Neuron (in vitro differentiated cells): ENCODE data around the gene HSPA2.

Experiments used
- H2AFZ ChIP-seq: one replicate; pipeline ENCODE4 v1.6.1; 2013; ENCODE audit warnings: low read depth, mild to moderate bottlenecking, inconsistent platforms, low read length, moderate library complexity
- H3K27me3 ChIP-seq: one replicate; pipeline ENCODE4 v1.6.1; 2013; ENCODE audit warnings: low read length; ENCODE audit not compliant: insufficient read depth
- H3K36me3 ChIP-seq: one replicate; pipeline ENCODE4 v1.6.1; 2013; ENCODE audit warnings: low read length; ENCODE audit not compliant: insufficient read depth
- H3K4me1 ChIP-seq: one replicate; pipeline ENCODE4 v1.6.1; 2013; ENCODE audit warnings: low read length; ENCODE audit not compliant: insufficient read depth
- H3K4me3 ChIP-seq: 2 replicates; pipeline ENCODE4 v1.5.1; 2013; ENCODE audit warnings: mild to moderate bottlenecking, low read length, moderate library complexity
- H3K9me3 ChIP-seq: one replicate; pipeline ENCODE4 v1.6.1; 2013; ENCODE audit warnings: low read length

The HSPA2 gene

DNA sequence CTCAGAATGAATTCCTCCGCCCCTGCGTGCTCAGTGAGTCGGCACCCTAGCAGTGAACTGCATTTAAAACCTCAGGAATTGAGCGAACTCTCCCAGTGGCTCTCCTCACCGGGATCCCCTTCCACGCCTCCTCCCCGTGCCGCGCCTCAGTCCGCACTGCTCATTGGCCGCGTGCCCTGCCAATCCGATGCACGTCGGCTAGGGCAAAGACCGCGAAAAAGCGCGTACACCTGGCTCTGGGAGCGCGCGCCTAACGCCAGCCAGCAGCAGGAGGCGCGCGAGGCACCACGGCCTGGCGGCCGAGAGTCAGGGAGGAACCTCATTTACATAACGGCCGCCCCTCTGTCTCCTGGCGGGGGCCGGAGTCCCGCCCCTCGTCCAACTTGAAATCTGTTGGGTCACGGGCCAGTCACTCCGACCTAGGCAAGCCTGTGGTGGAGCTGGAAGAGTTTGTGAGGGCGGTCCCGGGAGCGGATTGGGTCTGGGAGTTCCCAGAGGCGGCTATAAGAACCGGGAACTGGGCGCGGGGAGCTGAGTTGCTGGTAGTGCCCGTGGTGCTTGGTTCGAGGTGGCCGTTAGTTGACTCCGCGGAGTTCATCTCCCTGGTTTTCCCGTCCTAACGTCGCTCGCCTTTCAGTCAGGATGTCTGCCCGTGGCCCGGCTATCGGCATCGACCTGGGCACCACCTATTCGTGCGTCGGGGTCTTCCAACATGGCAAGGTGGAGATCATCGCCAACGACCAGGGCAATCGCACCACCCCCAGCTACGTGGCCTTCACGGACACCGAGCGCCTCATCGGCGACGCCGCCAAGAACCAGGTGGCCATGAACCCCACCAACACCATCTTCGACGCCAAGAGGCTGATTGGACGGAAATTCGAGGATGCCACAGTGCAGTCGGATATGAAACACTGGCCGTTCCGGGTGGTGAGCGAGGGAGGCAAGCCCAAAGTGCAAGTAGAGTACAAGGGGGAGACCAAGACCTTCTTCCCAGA lies at the start of gene HSPA2:
Gene HSPA2, plus strand, starts transcription at position 534 of the 995 bp plus-strand sequence. Its CDS starts 109 bp downstream, at position 643.
- H3K4me1 ChIP-seq, result peaks cover 3% of the 10 kb centered on the region
- no peak within 1 kb of the TSS for H2AFZ ChIP-seq
- H3K4me3 ChIP-seq, result no peak within 1 kb of the TSS
- peaks cover 27% of the 10 kb centered on the region for H3K9me3 ChIP-seq
- H3K36me3 ChIP-seq, result no peaks in the 10 kb centered on the region
- H3K27me3 ChIP-seq, result no peaks in the 10 kb centered on the region

DNA sequence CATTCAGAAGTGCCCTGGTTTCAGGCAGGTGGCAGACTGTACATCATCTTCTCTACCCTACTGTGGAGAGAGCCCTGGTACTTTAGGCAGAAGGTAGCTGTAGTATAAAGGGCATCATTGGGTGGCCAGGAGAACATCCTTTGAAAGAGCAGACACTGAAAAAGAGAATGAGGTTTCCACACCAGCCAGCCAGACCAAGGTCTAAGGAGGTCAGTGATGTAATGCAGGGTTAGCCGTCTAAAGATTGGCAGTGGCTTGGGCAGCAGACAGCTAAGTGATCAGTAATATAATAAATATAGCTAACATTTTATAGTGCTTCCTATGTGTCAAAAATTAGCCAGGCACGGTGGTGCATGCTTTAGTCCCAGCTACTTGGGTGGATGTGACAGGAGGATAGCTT lies 48.9 kb upstream of the HSPA2 start:
- Histone ChIP-seq H3K4me3 (no peak overlapping the region), H3K4me1 (no peaks in the 10 kb centered on the region), H3K36me3 (peaks cover 28% of the 10 kb centered on the region), H3K27me3 (no peaks in the 10 kb centered on the region), H2AFZ (no peak overlapping the region), H3K9me3 (peaks cover 3% of the 10 kb centered on the region)

DNA sequence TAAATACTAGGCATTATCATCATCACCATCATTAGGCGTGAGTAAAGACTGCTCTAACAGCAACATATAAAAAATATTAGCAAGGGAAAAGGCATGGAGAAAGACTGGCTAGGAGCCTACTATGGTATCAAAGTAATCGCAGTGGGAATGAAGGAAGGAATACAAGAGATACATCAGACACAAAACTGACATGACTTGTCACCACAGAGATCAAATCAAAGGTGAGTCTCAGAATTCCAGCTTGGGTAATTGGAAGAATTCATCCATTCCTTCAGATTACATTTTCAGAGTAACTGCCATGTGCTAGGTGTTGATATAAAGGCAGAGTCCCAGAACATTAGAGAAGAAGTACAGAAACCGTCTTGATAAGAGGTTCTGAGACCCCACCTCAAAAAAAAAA lies 47.1 kb upstream of the HSPA2 start:
- H2AFZ ChIP-seq, result no peak overlapping the region
- no peak overlapping the region for H3K4me3 ChIP-seq
- no peaks in the 10 kb centered on the region for H3K4me1 ChIP-seq
- no peaks in the 10 kb centered on the region for H3K27me3 ChIP-seq
- peaks cover 10% of the 10 kb centered on the region for H3K36me3 ChIP-seq
- no peaks in the 10 kb centered on the region for H3K9me3 ChIP-seq

DNA sequence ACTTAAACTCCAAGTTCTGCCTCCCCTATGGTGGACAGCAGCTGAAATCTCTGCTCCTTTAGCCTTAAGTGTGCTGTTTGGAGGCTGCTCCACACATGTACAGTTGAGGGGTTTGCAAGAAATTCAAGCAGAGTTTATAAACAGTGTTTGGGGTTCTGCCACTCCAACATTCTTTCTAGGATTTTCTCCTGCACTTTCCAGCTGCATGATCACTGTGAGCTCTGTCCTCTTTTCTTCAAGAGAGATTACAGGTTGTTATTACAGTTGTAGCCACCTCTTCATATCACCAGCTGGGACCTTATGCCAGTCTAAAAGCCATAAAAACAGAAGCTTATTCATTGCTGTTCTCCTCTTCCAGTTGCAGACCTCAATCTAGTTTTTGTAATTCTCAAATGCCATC lies 45.3 kb upstream of the HSPA2 start:
- H2AFZ ChIP-seq, result no peak overlapping the region
- H3K9me3 ChIP-seq, result no peaks in the 10 kb centered on the region
- H3K4me3 ChIP-seq, result no peak overlapping the region
- H3K36me3 ChIP-seq, result peaks cover 7% of the 10 kb centered on the region
- H3K27me3 ChIP-seq, result no peaks in the 10 kb centered on the region
- H3K4me1 ChIP-seq, result no peaks in the 10 kb centered on the region

DNA sequence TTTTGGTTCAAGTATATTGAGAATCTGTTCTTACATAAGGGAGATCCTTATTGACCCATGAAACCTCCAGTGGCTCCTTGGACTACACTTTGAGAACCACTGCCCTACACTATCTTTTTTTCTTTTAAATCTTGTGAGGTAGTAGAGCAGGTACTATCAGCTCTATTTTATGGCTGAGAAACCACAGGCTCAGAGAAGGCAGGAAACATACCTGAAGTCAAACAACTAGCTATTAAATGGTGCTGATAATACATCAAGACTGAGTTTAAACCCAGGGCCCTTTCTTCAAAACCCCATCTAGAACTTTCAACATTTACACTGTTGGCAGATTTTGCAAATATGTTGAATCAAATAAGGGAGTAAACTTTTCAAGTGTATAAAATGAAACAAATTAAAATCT lies 43.8 kb upstream of the HSPA2 start:
- Histone ChIP-seq H3K4me1 (peaks cover 8% of the 10 kb centered on the region), H3K9me3 (no peaks in the 10 kb centered on the region), H3K27me3 (no peaks in the 10 kb centered on the region), H3K4me3 (no peak overlapping the region), H3K36me3 (peaks cover 7% of the 10 kb centered on the region), H2AFZ (no peak overlapping the region)

DNA sequence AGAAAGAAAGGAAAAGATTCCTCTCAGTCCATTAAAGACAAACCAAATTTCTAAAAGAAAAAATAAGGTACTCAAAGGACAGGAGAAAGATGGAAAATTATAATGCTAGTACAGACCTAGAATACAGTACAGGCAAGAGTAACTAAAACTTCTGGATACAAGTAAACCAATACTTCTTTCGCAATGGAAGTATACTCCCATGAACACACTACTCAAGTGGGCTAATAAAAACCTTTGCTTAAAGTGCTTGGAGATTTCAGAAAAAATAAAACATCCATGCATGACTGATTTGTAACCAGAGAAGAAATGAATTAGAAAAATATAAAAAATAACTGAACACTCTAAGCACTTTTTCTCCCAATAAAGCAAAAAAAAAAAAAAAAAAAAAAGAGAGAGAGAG lies 40.5 kb upstream of the HSPA2 start:
- no peak overlapping the region for H3K4me3 ChIP-seq
- no peaks in the 10 kb centered on the region for H3K27me3 ChIP-seq
- H3K4me1 ChIP-seq, result peaks cover 18% of the 10 kb centered on the region
- no peak overlapping the region for H2AFZ ChIP-seq
- no peaks in the 10 kb centered on the region for H3K9me3 ChIP-seq
- peaks cover 3% of the 10 kb centered on the region for H3K36me3 ChIP-seq

DNA sequence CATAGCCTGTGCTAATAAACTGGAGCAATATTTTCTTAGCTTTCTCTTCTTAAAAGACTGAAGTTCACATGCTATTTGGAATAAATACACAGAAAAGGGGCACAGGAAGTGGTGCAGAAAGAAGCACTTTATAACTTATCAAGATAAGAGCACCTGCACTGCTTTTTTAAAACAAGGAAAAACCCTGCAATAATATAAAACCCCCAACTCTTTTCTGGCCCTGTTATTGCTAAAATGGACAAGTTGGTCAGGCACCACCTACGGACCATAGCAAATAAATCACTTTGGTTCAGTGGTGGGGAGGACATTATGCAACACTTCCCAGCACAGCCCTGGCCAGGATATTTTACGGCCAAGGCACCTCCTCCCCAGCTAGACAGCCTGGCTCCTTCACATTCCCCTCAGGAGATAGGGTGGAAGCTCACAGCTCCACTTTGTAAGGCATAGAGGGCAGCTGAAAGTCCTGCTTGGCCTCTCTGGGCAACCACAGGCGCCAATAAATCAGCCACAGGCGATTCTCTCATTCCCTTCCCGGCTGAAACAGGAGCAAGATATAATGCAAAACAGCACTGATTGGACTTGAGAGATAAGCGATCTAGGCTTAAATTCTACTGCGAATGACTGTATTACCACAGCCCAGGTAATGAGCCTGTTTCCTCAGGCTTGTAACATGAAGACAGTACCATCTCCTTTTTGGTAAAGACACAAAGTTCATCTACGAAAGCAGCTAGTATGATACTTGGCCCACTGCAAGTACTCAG lies 39.0 kb upstream of the HSPA2 start:
- Histone ChIP-seq H2AFZ (no peak overlapping the region), H3K27me3 (no peaks in the 10 kb centered on the region), H3K4me3 (peak overlapping the region; percentile 66)

DNA sequence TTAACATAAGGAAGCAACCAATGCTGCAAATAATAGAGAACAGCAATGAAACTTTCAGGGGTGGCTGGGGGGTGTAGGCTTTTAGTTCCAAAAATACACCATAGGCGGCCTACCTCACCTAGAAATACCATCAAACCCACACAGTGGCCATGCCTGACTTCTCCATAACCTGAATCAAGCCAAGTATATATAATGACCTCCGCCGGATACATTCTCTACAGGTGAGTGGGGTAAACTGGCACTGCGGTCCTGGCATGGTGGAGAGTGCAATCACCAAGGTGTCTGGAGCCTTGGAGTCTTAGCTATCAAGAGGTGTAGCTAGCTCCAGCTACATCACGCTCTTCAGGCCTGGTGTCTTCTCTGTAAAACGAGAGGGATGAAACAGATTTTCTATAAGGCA lies 38.1 kb upstream of the HSPA2 start:
- Histone ChIP-seq H3K27me3 (no peaks in the 10 kb centered on the region), H2AFZ (no peak overlapping the region)

More for the DNA sequence above, 39.0 kb upstream of the HSPA2 start:
- Histone ChIP-seq H3K36me3 (no peaks in the 10 kb centered on the region), H3K9me3 (no peaks in the 10 kb centered on the region), H3K4me1 (peaks cover 27% of the 10 kb centered on the region)

DNA sequence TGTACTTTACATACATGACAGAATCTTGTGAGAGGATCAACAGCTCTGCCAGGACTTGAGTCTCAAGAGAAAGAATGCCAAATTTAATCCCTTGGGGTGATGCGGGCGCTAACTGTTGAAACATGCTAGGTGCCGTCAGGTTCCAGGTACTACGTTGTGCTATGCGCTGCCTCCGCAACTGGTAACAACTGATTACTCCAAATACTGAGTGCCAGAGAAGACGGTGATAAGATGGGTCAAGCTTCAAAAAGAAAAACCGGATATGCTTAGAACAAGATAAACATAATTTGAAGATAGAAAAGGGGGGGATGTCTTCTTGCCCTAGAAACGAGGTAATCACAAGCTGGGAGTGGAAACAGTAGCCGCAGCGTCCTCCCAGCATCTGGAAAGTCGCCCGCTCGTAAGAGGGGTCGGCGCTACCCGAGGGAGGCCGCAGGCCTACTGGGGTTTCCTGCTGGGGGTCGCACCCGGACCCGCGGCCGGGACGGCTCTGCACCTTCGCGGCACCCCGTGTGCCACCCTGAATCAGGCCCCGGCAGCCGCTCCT lies 37.6 kb upstream of the HSPA2 start:
- Histone ChIP-seq H3K4me1 (peaks cover 35% of the 10 kb centered on the region), H2AFZ (peak overlapping the region; percentile 72), H3K36me3 (no peaks in the 10 kb centered on the region), H3K4me3 (peak overlapping the region; percentile 66), H3K27me3 (no peaks in the 10 kb centered on the region), H3K9me3 (no peaks in the 10 kb centered on the region)

More for the DNA sequence above, 38.1 kb upstream of the HSPA2 start:
- H3K36me3 ChIP-seq, result no peaks in the 10 kb centered on the region
- no peaks in the 10 kb centered on the region for H3K9me3 ChIP-seq
- peak overlapping the region; percentile 66 for H3K4me3 ChIP-seq
- peaks cover 34% of the 10 kb centered on the region for H3K4me1 ChIP-seq

DNA sequence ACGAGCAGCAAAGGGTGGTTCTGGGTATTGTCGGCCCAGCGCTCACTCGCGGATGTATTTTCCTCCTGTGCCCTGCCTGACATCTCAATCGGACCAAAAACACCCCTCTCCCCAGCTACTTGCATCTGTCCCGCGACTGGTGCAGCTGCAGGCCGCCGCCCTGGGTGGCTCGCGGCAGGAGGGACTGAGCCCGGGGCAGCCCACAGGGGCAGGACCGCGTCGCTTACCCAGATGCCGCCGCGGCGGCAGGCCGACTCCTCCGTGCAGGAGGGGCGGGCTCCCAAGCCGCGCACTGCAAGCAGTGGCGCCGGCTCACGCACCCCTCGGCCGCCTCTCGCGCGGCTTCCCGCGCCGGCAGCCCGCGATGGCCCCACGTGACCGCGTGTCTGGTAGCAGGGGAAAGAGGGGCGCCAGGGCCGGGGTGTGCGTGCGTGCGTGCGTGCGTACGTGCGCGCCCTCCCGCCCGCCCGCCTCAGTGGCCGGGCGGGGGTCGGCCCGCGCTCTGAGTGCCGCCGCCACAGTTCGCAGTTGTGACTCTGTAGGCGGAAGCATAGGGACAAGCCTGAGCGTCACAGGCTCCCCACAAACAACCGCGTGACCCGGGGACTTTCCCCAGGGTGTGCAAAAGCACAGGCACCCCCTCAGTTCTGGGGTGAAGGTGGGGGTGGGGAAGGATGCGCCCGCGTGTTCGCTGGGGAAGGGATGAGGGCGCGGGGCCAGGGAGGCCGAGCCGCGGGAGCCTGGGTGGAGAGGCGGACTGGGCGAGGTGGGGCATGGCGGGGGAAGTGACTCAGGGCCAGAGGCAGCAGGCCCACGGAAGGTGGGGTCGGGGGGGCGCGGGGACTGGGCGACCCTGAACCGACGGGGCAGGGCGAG lies 36.9 kb upstream of the HSPA2 start, which contains the start of gene ZBTB25:
Gene ZBTB25, minus strand, starts transcription at position 405 of the 876 bp plus-strand sequence. CDS start 13,305 bp downstream, outside the sequence.
- Histone ChIP-seq H3K27me3 (no peaks in the 10 kb centered on the region), H3K4me3 (peak within 1 kb of the TSS; percentile 66), H3K4me1 (peaks cover 35% of the 10 kb centered on the region), H2AFZ (peak within 1 kb of the TSS; percentile 72), H3K9me3 (no peaks in the 10 kb centered on the region), H3K36me3 (no peaks in the 10 kb centered on the region)

DNA sequence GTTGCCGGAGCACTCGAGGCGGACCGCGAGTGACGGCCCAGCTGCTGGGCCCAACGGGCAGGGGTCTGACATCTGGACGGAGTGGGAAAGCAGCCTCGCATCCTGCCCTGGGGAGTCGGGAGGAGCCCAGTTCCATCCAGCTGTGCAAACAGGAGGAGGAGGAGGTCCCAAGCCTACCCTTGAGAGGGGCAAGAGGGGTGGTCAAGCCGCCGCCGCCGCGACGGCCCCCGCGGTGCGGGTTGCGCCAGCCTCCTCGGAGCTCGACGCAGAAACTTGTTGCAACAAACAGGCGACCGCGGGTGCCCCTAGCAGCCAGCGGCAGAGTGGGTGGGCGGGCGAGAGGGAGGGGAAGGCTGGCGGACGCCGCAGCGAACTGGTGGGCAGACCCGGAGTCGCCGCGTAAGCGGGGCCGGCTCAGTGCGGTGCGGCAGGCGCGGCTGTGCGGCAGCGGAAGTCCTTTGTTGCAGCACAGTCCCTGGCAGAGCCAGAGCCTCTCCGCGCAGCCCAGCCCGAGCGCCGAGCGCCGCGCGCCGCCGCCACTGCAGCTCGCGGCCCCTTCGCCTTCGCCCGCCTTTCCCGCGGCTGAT lies 36.1 kb upstream of the HSPA2 start, which contains the start of gene ZBTB1:
Gene ZBTB1, plus strand, starts transcription at position 461 of the 587 bp plus-strand sequence. CDS start 16,735 bp downstream, outside the sequence.
- Histone ChIP-seq H3K4me3 (peak within 1 kb of the TSS; percentile 66), H2AFZ (peak within 1 kb of the TSS; percentile 72), H3K27me3 (no peaks in the 10 kb centered on the region), H3K4me1 (peaks cover 35% of the 10 kb centered on the region), H3K9me3 (no peaks in the 10 kb centered on the region), H3K36me3 (no peaks in the 10 kb centered on the region)
